HepG2 (cell line): Measurements from ENCODE around the gene GRK4. TPM values are rescaled to one million over a fixed set of nuclear protein-coding genes. Genes with fewer than 3 reads are reported as not detected.

Experiments used
- ATF1 ChIP-seq: IDR thresholded peaks from 2 replicates; pipeline ENCODE4 v1.6.1; 2016; ENCODE audit warnings: mild to moderate bottlenecking, control low read depth
- DNMT3B ChIP-seq: conservative IDR thresholded peaks from 2 replicates; pipeline ENCODE4 v1.6.1; 2016; ENCODE audit warnings: missing biosample characterization, control low read depth
- ELK4 ChIP-seq: sonication (generic); formaldehyde crosslinking; IDR thresholded peaks from 2 replicates; pipeline ENCODE4 v1.9.0; 2021; ENCODE audit warnings: missing genetic modification reagents, borderline replicate concordance
- GATAD1 ChIP-seq: IDR thresholded peaks from 2 replicates; pipeline ENCODE4 v1.6.1; 2016; ENCODE audit warnings: missing genetic modification reagents, missing compliant biosample characterization
- GTF3A ChIP-seq: sonication (generic); formaldehyde crosslinking; conservative IDR thresholded peaks from 2 replicates; pipeline ENCODE4 v1.4.0; 2020; ENCODE audit warnings: mild to moderate bottlenecking, missing genetic modification reagents
- NFAT5 ChIP-seq: sonication (generic); formaldehyde crosslinking; IDR thresholded peaks from 2 replicates; pipeline ENCODE4 v1.4.0; 2020; ENCODE audit warnings: missing genetic modification reagents
- PREB ChIP-seq: sonication (generic); formaldehyde crosslinking; IDR thresholded peaks from 2 replicates; pipeline ENCODE4 v1.4.0; 2020; ENCODE audit warnings: missing genetic modification reagents
- REXO4 ChIP-seq: sonication (generic); formaldehyde crosslinking; IDR thresholded peaks from 2 replicates; pipeline ENCODE4 v1.8.0; 2022; ENCODE audit warnings: missing genetic modification reagents, mild to moderate bottlenecking, borderline replicate concordance
- RNF219 ChIP-seq: sonication (generic); formaldehyde crosslinking; IDR thresholded peaks from 2 replicates; pipeline ENCODE4 v1.5.0; 2020; ENCODE audit warnings: mild to moderate bottlenecking, missing genetic modification reagents
- SCMH1 ChIP-seq: sonication (generic); formaldehyde crosslinking; IDR thresholded peaks from 2 replicates; pipeline ENCODE4 v1.9.0; 2021; ENCODE audit warnings: missing genetic modification reagents, mild to moderate bottlenecking, borderline replicate concordance
- SMAD1 ChIP-seq: sonication (generic); formaldehyde crosslinking; IDR thresholded peaks from 2 replicates; pipeline ENCODE4 v1.4.0; 2020; ENCODE audit warnings: missing genetic modification reagents, low read depth, mild to moderate bottlenecking, borderline replicate concordance
- U2AF1 ChIP-seq: fragments of 200-400 bp; formaldehyde crosslinking; optimal IDR thresholded peaks from 2 replicates; pipeline ENCODE3; 2017; ENCODE audit warnings: mild to moderate bottlenecking, low read depth, low read length
- ZNF12 ChIP-seq: sonication (generic); formaldehyde crosslinking; IDR thresholded peaks from 2 replicates; pipeline ENCODE4 v1.5.0; 2020; ENCODE audit warnings: missing genetic modification reagents
- ZNF33A ChIP-seq: sonication (generic); formaldehyde crosslinking; IDR thresholded peaks from 2 replicates; pipeline ENCODE4 v1.5.1; 2020; ENCODE audit warnings: missing genetic modification reagents, mild to moderate bottlenecking, moderate library complexity, borderline replicate concordance
- ZNF496 ChIP-seq: sonication (generic); formaldehyde crosslinking; IDR thresholded peaks from 2 replicates; pipeline ENCODE4 v1.8.1; 2023; ENCODE audit warnings: mild to moderate bottlenecking, moderate library complexity, missing genetic modification reagents; ENCODE audit not compliant: insufficient replicate concordance
- ZNF570 ChIP-seq: sonication (generic); formaldehyde crosslinking; IDR thresholded peaks from 2 replicates; pipeline ENCODE4 v1.4.0; 2020; ENCODE audit warnings: mild to moderate bottlenecking, missing genetic modification reagents, borderline replicate concordance
- ZNF576 ChIP-seq: sonication (generic); formaldehyde crosslinking; IDR thresholded peaks from 2 replicates; pipeline ENCODE4 v1.4.0; 2020; ENCODE audit warnings: mild to moderate bottlenecking, missing genetic modification reagents
- ZNF792 ChIP-seq: IDR thresholded peaks from 2 replicates; pipeline ENCODE4 v1.6.1; 2016
- polyA plus RNA-seq, 8 experiments: library from polyadenylated mRNA; depleted of rRNA in 3 of 8; stranded (reverse) in 7 of 8; unstranded in 1 of 8; fragments of >200 nt; fragmentation: Illumina TruSeq in 4 of 8; extraction: Trizol in 4 of 8; gene quantifications; 2 replicates each; pipeline versions ENCODE4 v1.2.1 to v1.2.3, GENCODE V29; 2011 to 2016; ENCODE audit warnings: low read depth in 4 of 8, missing spikeins in 1 of 8, mixed read lengths in 1 of 8; ENCODE audit not compliant: insufficient read depth in 1 of 8
- total RNA-seq, 5 experiments: library from RNA; depleted of rRNA; stranded (reverse); fragments of >200 nt; fragmentation: Illumina TruSeq; extraction: Trizol; gene quantifications; 2 replicates each; pipeline ENCODE4 v1.2.3, GENCODE V29; 2016; ENCODE audit warnings: low read depth in 1 of 5

GRK4 gene
- total and polyA plus RNA-seq, 2 of the 13 experiments (the other 11 are each of a cell fraction or from before 2014, with no cell fraction given), result 1.8 to 2.0 TPM

GRCh38 chr4:2934813-2935761, 28.3 kb upstream of the GRK4 start (continued):
- 0 out of 2 replicates have a peak, but pooled peaks have one; percentile 47 for TF ChIP-seq NFAT5 (CRISPR knock-in tag)
- no peak; the same call in 1 of the 2 replicates for TF ChIP-seq ELK4 (CRISPR knock-in tag)
- no peak for TF ChIP-seq ZNF12 (CRISPR knock-in tag)
- no peak for TF ChIP-seq GTF3A
- TF ChIP-seq ZNF792 (CRISPR knock-in tag), result no peak
- peak; percentile 52; the same call in 1 of the 2 replicates for TF ChIP-seq ATF1 (CRISPR knock-in tag)
- TF ChIP-seq PREB (CRISPR knock-in tag), result 0 out of 2 replicates have a peak, but pooled peaks have one; percentile 17
- no peak for TF ChIP-seq SMAD1 (CRISPR knock-in tag)
- no peak for TF ChIP-seq ZNF576 (CRISPR knock-in tag)
- TF ChIP-seq U2AF1, result no peak
- no peak for TF ChIP-seq ZNF33A
- TF ChIP-seq ZNF496 (CRISPR knock-in tag), result no peak
- no peak for TF ChIP-seq ZNF570 (CRISPR knock-in tag)
- TF ChIP-seq RNF219 (CRISPR knock-in tag), result no peak
- TF ChIP-seq GATAD1 (CRISPR knock-in tag), result peak; percentile 90
- TF ChIP-seq DNMT3B (CRISPR knock-in tag), result no peak
- no peak for TF ChIP-seq REXO4 (CRISPR knock-in tag)
- TF ChIP-seq SCMH1 (CRISPR knock-in tag), result no peak
